Measurements from ENCODE around the gene TENM4. TPM values are rescaled to one million over a fixed set of nuclear protein-coding genes. Genes with fewer than 3 reads are reported as not detected.

TENM4 gene
- total RNA-seq, 4 donors from 2014 or later: 5.5 to 12.3 (median 8.9) TPM

GRCh38 chr11:79220171-79220570 lies 220.7 kb downstream of the TENM4 start:
- Histone ChIP-seq H3K4me3 (no peak overlapping the region), H3K36me3 (no peaks in the 10 kb centered on the region), H3K4me1 (no peaks in the 10 kb centered on the region), H3K27me3 (no peaks in the 10 kb centered on the region), H3K27ac (no peak overlapping the region), H3K9me3 (no peaks in the 10 kb centered on the region)
- TF ChIP-seq POLR2A (IDR thresholded peaks at IDR 0.05) (no peak), POLR2AphosphoS5 (IDR thresholded peaks at IDR 0.05) (no peak), CTCF (IDR thresholded peaks at IDR 0.05) (no peak), EP300 (IDR thresholded peaks at IDR 0.05) (no peak)
- 90 to 91% methylated on average over 1 to 3 of the region's 3 CpGs for WGBS, 2 donors (ENCODE audit: low coverage in 1 of 2)
- no peak for ATAC-seq

- no peak for ATAC-seq
- no peaks in the 10 kb centered on the region for H3K36me3 ChIP-seq
- H3K4me1 ChIP-seq: no peaks in the 10 kb centered on the region
- no peak overlapping the region for H3K4me3 ChIP-seq
- H3K9me3 ChIP-seq: no peaks in the 10 kb centered on the region
- 76 to 93% methylated on average over 2 to 4 of the region's 6 CpGs for WGBS, 2 donors (ENCODE audit: low coverage in 1 of 2)
- TF ChIP-seq POLR2A (IDR thresholded peaks at IDR 0.05) (no peak), EP300 (IDR thresholded peaks at IDR 0.05) (no peak), CTCF (IDR thresholded peaks at IDR 0.05) (no peak)
- H3K27me3 ChIP-seq: no peaks in the 10 kb centered on the region
- no peak overlapping the region for H3K27ac ChIP-seq
These were observed 221.4 kb downstream of the TENM4 start for GRCh38 chr11:79219186-79220045.

- Histone ChIP-seq H3K27me3 (no peaks in the 10 kb centered on the region), H3K9me3 (no peaks in the 10 kb centered on the region), H3K4me1 (no peaks in the 10 kb centered on the region), H3K4me3 (no peak overlapping the region), H3K27ac (no peak overlapping the region), H3K36me3 (no peaks in the 10 kb centered on the region)
- TF ChIP-seq EP300 (IDR thresholded peaks at IDR 0.05): no peak
- TF ChIP-seq CTCF (IDR thresholded peaks at IDR 0.05): no peak
- TF ChIP-seq POLR2AphosphoS5 (IDR thresholded peaks at IDR 0.05): no peak
- TF ChIP-seq POLR2A (IDR thresholded peaks at IDR 0.05): no peak
- ATAC-seq: no peak
- WGBS, 2 donors (ENCODE audit: low coverage in 1 of 2): 20% methylated on average over 1 of the region's 6 CpGs; no CpG with 5 or more reads in 1 of the 2 donors
These were observed 228.1 kb downstream of the TENM4 start for GRCh38 chr11:79212741-79213190.

GRCh38 chr11:79209540-79210266 lies 231.1 kb downstream of the TENM4 start:
- Histone ChIP-seq H3K27ac (no peak overlapping the region), H3K4me3 (no peak overlapping the region), H3K27me3 (no peaks in the 10 kb centered on the region), H3K9me3 (no peaks in the 10 kb centered on the region), H3K36me3 (no peaks in the 10 kb centered on the region), H3K4me1 (no peaks in the 10 kb centered on the region)
- 90 to 96% methylated on average over 2 of the region's 6 CpGs for WGBS, 2 donors (ENCODE audit: low coverage in 1 of 2)
- ATAC-seq: no peak
- TF ChIP-seq EP300 (IDR thresholded peaks at IDR 0.05) (no peak), POLR2A (IDR thresholded peaks at IDR 0.05) (no peak), CTCF (IDR thresholded peaks at IDR 0.05) (no peak)
